GM12872 (cell line): ENCODE data around the gene COL5A2.

ENCODE experiments used
- TF ChIP-seq, protein P1 (sequence below): IDR thresholded peaks from 3 replicates; pipeline ENCODE4 v1.5.1; 2011; ENCODE audit warnings: low read depth, mild to moderate bottlenecking, low read length, moderate library complexity; ENCODE audit not compliant: insufficient read depth

COL5A2 gene

DNA sequence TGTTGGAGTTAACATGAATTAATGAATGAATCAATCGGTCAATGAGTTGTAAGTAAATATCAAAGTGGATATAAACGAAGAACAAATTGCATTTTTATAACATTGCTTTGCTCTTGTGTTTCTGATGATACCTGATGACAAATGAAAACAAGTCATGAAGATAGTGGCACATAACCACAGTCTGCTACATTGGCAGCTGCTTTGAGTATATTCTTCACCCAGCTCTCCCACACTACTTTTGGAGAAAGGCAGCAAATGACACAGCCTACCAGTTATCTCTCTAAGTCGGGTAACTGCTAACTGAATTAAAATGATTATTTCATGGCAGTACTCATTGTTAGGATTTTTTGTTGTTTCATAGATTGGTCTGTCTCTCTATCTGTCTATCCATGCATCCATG is 76.8 kb downstream of the COL5A2 start:
- TF ChIP-seq, protein P1, sequence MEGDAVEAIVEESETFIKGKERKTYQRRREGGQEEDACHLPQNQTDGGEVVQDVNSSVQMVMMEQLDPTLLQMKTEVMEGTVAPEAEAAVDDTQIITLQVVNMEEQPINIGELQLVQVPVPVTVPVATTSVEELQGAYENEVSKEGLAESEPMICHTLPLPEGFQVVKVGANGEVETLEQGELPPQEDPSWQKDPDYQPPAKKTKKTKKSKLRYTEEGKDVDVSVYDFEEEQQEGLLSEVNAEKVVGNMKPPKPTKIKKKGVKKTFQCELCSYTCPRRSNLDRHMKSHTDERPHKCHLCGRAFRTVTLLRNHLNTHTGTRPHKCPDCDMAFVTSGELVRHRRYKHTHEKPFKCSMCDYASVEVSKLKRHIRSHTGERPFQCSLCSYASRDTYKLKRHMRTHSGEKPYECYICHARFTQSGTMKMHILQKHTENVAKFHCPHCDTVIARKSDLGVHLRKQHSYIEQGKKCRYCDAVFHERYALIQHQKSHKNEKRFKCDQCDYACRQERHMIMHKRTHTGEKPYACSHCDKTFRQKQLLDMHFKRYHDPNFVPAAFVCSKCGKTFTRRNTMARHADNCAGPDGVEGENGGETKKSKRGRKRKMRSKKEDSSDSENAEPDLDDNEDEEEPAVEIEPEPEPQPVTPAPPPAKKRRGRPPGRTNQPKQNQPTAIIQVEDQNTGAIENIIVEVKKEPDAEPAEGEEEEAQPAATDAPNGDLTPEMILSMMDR, result no peak

DNA sequence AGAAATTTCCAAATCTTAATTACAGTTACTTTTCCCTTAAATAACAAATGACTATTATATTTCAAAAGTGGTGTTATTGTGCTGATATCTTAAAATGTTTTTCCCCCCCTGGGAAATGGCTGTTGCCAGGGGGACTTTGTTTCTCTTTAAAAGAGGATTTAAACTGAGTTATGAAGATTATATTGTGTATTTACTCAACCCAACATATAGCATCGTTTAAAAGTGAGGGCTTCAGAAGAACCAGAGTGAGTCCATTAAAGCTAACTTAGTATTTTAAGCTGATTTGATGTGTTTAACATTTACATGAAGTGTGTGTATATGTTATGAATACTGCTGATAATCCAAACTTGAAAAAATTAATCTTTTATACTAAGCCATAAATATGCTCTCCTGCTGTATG is 81.6 kb downstream of the COL5A2 start:
- TF ChIP-seq, protein P1, result no peak

DNA sequence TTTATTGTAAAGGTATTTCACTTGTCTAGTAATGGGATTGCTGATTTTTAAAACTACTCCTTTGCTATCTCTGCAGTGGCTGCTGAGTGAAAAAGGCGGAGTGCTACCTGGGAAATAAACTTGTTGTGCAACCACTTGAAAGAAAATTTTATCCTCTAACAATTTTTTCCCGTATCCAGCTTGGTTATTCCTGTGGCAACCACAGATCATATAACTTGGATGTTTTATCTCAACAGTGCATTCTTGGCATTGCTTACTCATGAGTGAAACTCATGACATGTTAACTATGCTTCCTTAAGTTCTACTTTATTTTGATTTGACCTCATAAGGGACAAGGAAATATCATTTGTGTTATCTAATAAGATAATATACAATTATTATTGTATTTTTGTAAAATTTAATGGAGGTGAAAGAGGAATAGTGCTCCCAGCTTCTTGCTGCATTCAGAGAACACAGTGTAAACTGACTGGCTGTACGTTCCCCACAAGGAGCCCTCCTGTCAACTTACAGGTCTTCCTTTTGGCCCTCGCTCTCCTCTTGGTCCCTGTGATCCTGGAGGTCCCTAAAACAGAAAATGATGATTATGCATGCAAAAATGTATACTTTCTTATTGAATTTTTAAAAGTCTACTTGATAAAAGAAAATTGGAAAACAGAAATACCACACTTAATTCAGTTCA is 82.7 kb downstream of the COL5A2 start:
- TF ChIP-seq, protein P1, result no peak

DNA sequence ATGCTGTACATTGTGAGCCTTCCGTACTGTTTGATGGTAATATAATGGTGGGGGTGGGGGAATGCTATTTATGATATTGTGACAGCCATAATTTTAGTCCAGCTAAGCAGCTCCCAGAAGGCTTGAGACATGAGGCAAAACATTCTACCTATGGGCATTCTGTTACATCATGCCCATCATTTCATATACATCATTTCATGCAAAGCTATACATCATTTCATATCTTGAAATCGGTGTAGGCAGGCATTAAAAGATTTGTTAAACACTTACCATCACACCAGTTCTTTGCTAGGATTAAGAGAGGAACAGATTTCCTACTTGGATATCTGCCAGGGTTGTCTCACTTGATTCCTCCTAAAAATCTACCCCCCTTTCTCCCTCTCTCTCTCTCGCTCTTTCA is 84.5 kb downstream of the COL5A2 start:
- TF ChIP-seq, protein P1, result no peak

DNA sequence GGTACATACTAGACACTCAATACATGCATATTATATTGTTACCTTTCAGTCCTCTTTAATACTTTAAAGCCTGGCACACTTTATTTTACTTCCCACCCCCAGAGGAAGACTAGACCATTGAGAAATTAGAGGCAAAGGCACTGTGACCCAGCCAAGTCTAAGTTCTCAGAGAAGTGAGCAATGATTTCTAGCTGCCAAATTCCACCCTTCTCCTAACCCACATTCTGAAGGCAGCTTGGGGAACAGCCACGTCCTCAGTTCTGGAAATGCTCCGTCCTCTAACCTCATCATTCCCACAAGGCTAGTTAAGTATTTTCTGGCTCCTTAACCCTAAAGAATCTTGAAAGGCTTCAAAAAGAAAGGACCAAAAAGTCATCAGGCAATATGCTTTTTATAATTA is 86.6 kb downstream of the COL5A2 start:
- TF ChIP-seq, protein P1, result no peak

DNA sequence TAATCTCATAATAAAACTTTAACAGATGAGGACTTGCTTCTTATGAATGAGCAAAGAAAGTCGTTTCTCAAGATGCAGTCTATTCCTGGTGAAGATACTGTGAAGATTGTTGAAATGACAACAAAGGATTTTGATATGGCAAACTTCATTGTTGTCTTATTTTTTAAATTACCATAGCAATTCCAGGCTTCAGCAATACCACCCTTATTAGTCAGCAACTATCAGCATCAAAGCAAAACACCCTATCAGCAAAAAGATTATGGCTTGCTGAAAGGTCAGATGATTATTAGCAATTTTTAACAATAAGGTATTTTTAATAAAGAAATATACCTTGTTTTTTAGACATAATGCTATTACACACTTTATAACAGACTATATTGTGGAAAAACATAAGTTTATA is 88.3 kb downstream of the COL5A2 start:
- TF ChIP-seq, protein P1, result no peak

DNA sequence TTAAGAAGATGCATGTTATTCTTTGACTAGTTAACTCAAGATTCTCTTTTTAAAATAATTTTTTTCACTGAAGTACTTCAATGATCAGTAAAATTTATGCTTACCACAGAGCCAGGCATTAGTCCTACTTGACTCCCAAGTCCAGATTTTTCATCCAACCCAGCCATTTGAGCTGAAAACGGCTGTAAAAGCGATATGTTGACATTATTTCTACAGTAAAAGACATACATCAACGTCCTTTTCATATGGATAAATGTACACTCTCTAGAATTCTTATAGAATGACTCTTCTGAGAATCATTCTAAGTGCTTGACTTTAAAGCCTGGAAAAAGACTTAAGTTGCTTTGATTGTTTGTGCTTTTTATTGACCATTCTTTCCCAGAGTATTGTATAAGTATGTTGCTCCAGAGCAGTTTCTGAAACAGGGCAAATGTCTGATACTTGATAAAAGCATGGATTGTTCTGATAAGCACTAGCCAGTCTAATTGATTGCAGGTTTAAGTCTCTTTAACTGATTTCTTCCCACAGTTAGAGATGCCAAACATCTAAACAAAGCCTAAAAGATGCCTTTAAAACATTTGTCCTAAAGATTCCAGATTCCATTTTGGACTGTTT is 90.9 kb downstream of the COL5A2 start:
- TF ChIP-seq, protein P1, result no peak
